Hepatocyte (in vitro differentiated cells): ENCODE results near the gene ASPSCR1. TPM values are rescaled to one million over a fixed set of nuclear protein-coding genes. Genes with fewer than 3 reads are reported as not detected.
A peak's percentile ranks its signal among the peaks of the same experiment; 100 is the strongest.

ENCODE experiments used
- DNase-seq: peaks from one replicate; pipeline ENCODE4 v3.0.0-alpha.2; 2016; ENCODE audit warnings: low spot score
- H2AFZ ChIP-seq: fragments of 200-600 bp; sonication (generic); 2 replicates; pipeline ENCODE4 v1.6.0; 2016; ENCODE audit warnings: antibody characterized with exemption, mild to moderate bottlenecking
- H3K27ac ChIP-seq: fragments of 200-600 bp; sonication (generic); 2 replicates; pipeline ENCODE4 v1.5.1; 2016; ENCODE audit warnings: mild to moderate bottlenecking
- H3K27me3 ChIP-seq: fragments of 200-600 bp; sonication (generic); 2 replicates; pipeline ENCODE4 v1.6.1; 2016
- H3K36me3 ChIP-seq: fragments of 200-600 bp; sonication (generic); replicated peaks from 2 replicates; pipeline ENCODE4 v1.5.1; 2016; ENCODE audit warnings: low read depth; ENCODE audit not compliant: insufficient read depth
- H3K4me1 ChIP-seq: fragments of 200-600 bp; sonication (generic); 2 replicates; pipeline ENCODE4 v1.5.1; 2016; ENCODE audit warnings: mild to moderate bottlenecking, moderate library complexity; ENCODE audit not compliant: insufficient read depth
- H3K4me2 ChIP-seq: fragments of 200-600 bp; sonication (generic); 2 replicates; pipeline ENCODE4 v1.6.0; 2016
- H3K4me3 ChIP-seq: fragments of 200-600 bp; sonication (generic); 2 replicates; pipeline ENCODE4 v1.5.1; 2016; ENCODE audit warnings: mild to moderate bottlenecking
- H3K79me2 ChIP-seq: fragments of 200-600 bp; sonication (generic); 2 replicates; pipeline ENCODE4 v1.6.0; 2017; ENCODE audit warnings: mild to moderate bottlenecking
- H3K9me2 ChIP-seq: fragments of 200-600 bp; sonication (generic); replicated peaks from 2 replicates; pipeline ENCODE4 v1.6.0; 2017; ENCODE audit warnings: mild to moderate bottlenecking; ENCODE audit not compliant: insufficient read depth
- H3K9me3 ChIP-seq: fragments of 200-600 bp; sonication (generic); 2 replicates; pipeline ENCODE4 v1.5.1; 2016; ENCODE audit warnings: low read depth, mild to moderate bottlenecking
- H4K20me1 ChIP-seq: fragments of 200-600 bp; sonication (generic); 2 replicates; pipeline ENCODE4 v1.6.0; 2016; ENCODE audit warnings: mild to moderate bottlenecking; ENCODE audit not compliant: insufficient read depth, poor library complexity, severe bottlenecking
- EZH2 ChIP-seq: fragments of 200-600 bp; sonication (generic); IDR thresholded peaks from 2 replicates; pipeline ENCODE4 v1.6.1; 2016; ENCODE audit warnings: antibody characterized with exemption, mild to moderate bottlenecking, borderline replicate concordance
- EZH2phosphoT487 ChIP-seq: fragments of 200-600 bp; sonication (generic); IDR thresholded peaks from one replicate; pipeline ENCODE4 v1.6.1; 2018; ENCODE audit warnings: antibody characterized with exemption, mild to moderate bottlenecking, low read depth, moderate library complexity; ENCODE audit not compliant: unreplicated experiment, severe bottlenecking
- WGBS: methylation state at CpG from one replicate; pipeline ENCODE4 v1.1.6; 2016; ENCODE audit warnings: low lambda C conversion rate; ENCODE audit errors: missing lambda C conversion rate; 5-methylcytosine and 5-hydroxymethylcytosine counted together
- polyA plus RNA-seq: library from polyadenylated mRNA; unstranded; fragments of >200 nt; fragmentation: Nextera tagmentation; extraction: Ambion mirVana; gene quantifications from 2 replicates; pipeline ENCODE4 v1.2.1, GENCODE V29; 2016
- total RNA-seq: library from RNA; depleted of rRNA; stranded (reverse); fragments of >200 nt; gene quantifications from 2 replicates; pipeline ENCODE4 v1.2.3, GENCODE V29; 2014
- TF ChIP-seq, protein P1 (sequence below): fragments of 200-600 bp; sonication (generic); IDR thresholded peaks from 2 replicates; pipeline ENCODE4 v1.5.1; 2016; ENCODE audit warnings: antibody characterized with exemption, mild to moderate bottlenecking; ENCODE audit not compliant: poor library complexity

The ASPSCR1 gene
- total and polyA plus RNA-seq, 2 experiments from 2014 or later, result 28.4 to 45.9 TPM

DNA sequence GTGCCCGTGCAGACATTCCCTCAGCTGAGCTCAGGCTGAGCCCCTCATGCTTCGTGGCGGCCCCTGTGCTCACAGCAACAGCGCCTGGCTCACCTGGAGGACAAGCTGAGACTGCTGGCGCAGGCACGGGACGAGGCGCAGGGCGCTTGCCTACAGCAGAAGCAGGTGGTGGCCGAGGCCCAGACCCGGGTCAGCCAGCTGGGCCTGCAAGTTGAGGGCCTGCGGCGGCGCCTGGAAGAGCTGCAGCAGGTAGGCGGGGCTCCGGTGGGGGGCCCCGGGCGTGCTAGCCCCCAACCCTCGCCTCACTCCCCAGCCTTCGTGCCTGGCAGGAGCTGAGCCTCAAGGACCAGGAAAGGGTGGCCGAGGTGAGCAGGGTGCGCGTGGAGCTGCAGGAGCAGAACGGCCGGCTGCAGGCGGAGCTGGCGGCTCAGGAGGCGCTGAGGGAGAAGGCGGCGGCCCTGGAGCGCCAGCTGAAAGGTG, 52.6 kb downstream of the ASPSCR1 start:
- Histone ChIP-seq H3K4me3 (no peak overlapping the region), H3K9me3 (no peaks in the 10 kb centered on the region), H2AFZ (no peak overlapping the region), H3K27ac (no peak overlapping the region), H3K4me1 (peaks cover 10% of the 10 kb centered on the region), H3K27me3 (no peaks in the 10 kb centered on the region), H3K9me2 (no peaks in the 10 kb centered on the region), H3K36me3 (no peaks in the 10 kb centered on the region), H4K20me1 (no peaks in the 10 kb centered on the region), H3K4me2 (peak overlapping the region; percentile 100), H3K79me2 (no peaks in the 10 kb centered on the region)
- DNase-seq, result no peak
- no peak for TF ChIP-seq EZH2
- TF ChIP-seq, protein P1, sequence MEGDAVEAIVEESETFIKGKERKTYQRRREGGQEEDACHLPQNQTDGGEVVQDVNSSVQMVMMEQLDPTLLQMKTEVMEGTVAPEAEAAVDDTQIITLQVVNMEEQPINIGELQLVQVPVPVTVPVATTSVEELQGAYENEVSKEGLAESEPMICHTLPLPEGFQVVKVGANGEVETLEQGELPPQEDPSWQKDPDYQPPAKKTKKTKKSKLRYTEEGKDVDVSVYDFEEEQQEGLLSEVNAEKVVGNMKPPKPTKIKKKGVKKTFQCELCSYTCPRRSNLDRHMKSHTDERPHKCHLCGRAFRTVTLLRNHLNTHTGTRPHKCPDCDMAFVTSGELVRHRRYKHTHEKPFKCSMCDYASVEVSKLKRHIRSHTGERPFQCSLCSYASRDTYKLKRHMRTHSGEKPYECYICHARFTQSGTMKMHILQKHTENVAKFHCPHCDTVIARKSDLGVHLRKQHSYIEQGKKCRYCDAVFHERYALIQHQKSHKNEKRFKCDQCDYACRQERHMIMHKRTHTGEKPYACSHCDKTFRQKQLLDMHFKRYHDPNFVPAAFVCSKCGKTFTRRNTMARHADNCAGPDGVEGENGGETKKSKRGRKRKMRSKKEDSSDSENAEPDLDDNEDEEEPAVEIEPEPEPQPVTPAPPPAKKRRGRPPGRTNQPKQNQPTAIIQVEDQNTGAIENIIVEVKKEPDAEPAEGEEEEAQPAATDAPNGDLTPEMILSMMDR, result no peak
- no peak for TF ChIP-seq EZH2phosphoT487
- 68% methylated on average over 25 of the region's 31 CpGs for WGBS

DNA sequence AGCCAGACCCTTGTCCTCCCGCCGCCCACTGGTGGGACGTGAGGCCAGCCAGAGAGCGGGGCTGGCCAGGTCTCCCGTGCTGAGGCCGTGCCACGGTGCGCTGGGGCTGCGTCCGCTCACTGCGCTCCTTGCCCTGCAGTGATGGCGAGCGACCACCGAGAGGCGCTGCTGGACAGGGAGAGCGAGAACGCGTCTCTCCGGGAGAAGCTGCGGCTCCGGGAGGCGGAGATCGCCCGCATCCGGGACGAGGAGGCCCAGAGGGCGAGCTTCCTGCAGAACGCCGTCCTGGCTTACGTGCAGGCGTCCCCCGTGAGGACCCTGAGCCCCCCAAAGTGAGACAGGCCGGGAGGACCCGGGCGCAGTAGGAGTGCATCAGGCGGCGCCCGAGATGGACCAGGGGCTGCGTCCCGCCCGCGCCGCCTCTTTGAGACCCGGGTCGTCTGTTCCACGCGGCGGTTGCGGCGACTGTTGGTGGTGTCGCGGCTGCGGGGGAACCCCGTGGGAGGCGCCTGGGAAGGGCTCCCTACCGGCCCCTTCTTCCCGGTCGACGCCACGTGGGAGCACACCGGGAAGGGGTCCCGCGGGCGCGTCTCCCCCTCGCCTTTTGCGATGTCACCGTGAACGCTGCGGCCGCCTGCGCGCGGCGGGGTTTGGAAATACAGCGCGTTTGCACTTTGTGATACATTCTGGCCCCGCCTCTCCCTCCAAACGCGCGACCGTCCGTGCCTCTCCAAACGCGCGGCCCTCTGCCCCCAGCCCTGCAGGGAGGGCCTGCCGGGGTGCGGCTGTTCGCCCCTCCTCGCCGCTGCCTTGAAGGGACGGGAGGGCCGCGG, 53.3 kb downstream of the ASPSCR1 start:
- H3K36me3 ChIP-seq, result no peaks in the 10 kb centered on the region
- no peak for TF ChIP-seq EZH2phosphoT487
- TF ChIP-seq, protein P1, result peak; percentile 91
- H3K4me3 ChIP-seq, result peak overlapping the region; percentile 45
- peak overlapping the region; percentile 39 for H2AFZ ChIP-seq
- H3K9me2 ChIP-seq, result no peaks in the 10 kb centered on the region
- DNase-seq, result peak; percentile 90
- H3K27me3 ChIP-seq, result no peaks in the 10 kb centered on the region
- H3K4me1 ChIP-seq, result peaks cover 10% of the 10 kb centered on the region
- peak overlapping the region; percentile 33 for H3K27ac ChIP-seq
- peaks cover 3% of the 10 kb centered on the region for H3K79me2 ChIP-seq
- H3K9me3 ChIP-seq, result no peaks in the 10 kb centered on the region
- 2% methylated on average over 92 of the region's 94 CpGs for WGBS
- H3K4me2 ChIP-seq, result peak overlapping the region; percentile 100
- H4K20me1 ChIP-seq, result no peaks in the 10 kb centered on the region

- no peaks in the 10 kb centered on the region for H3K9me2 ChIP-seq
- H3K4me1 ChIP-seq, result peaks cover 16% of the 10 kb centered on the region
- 0% methylated on average over 3 of the region's 96 CpGs for WGBS
- H3K79me2 ChIP-seq, result peaks cover 9% of the 10 kb centered on the region
- no peak for TF ChIP-seq EZH2phosphoT487
- no peak for TF ChIP-seq EZH2
- TF ChIP-seq, protein P1, result no peak
- no peaks in the 10 kb centered on the region for H4K20me1 ChIP-seq
- H3K27ac ChIP-seq, result peak within 1 kb of the TSS; percentile 33
- H2AFZ ChIP-seq, result peak within 1 kb of the TSS; percentile 39
- H3K36me3 ChIP-seq, result no peaks in the 10 kb centered on the region
- DNase-seq, result peak; percentile 79
- no peaks in the 10 kb centered on the region for H3K9me3 ChIP-seq
- no peaks in the 10 kb centered on the region for H3K27me3 ChIP-seq
- peak within 1 kb of the TSS; percentile 100 for H3K4me2 ChIP-seq
- peak within 1 kb of the TSS; percentile 45 for H3K4me3 ChIP-seq
These were observed 54.0 kb downstream of the ASPSCR1 start, which contains the start of gene RAC3 for GRCh38 chr17:82031303-82031884. Gene RAC3 (plus strand): TSS chr17:82031678. CDS start chr17:82031762, 84 bp downstream.
